HG02943 (cell line): ENCODE results near the gene ANAPC15.

Experiments used
- ATAC-seq: cut with Tn5 transposase; IDR thresholded peaks from one replicate; pipeline ENCODE4 v1.9.1; 2021; ENCODE audit warnings: mild to moderate bottlenecking, low read depth, moderate library complexity; ENCODE audit not compliant: unreplicated experiment

Gene ANAPC15

GRCh38 chr11:72127923-72128322 is 15.4 kb upstream of the ANAPC15 start:
- ATAC-seq, result no peak

GRCh38 chr11:72125956-72126355 is 13.5 kb upstream of the ANAPC15 start:
- no peak for ATAC-seq

GRCh38 chr11:72124046-72124445 is 11.6 kb upstream of the ANAPC15 start:
- no peak for ATAC-seq

- ATAC-seq, result no peak
Measured at GRCh38 chr11:72123117-72123653, 10.7 kb upstream of the ANAPC15 start.

- no peak for ATAC-seq
Measured at GRCh38 chr11:72122607-72123006, 10.1 kb upstream of the ANAPC15 start.

GRCh38 chr11:72120930-72121329 is 8.4 kb upstream of the ANAPC15 start:
- ATAC-seq, result no peak

- no peak for ATAC-seq
Measured at GRCh38 chr11:72119198-72119597, 6.7 kb upstream of the ANAPC15 start.

- ATAC-seq, result no peak
Measured at GRCh38 chr11:72116019-72116755, 3.7 kb upstream of the ANAPC15 start.

GRCh38 chr11:72114570-72114969 is 2.1 kb upstream of the ANAPC15 start:
- ATAC-seq, result no peak

- no peak for ATAC-seq
Measured at GRCh38 chr11:72112978-72113808, 698 bp upstream of the ANAPC15 start.

GRCh38 chr11:72111300-72112142 is 974 bp downstream of the ANAPC15 start:
- peak; percentile 4 for ATAC-seq

GRCh38 chr11:72105888-72106287 is 6.6 kb downstream of the ANAPC15 start, which contains the start of gene TOMT:
Gene TOMT (plus strand): TSS chr11:72105924. CDS start chr11:72105952, 28 bp downstream.
- no peak for ATAC-seq

GRCh38 chr11:72103754-72104167 is 8.7 kb downstream of the ANAPC15 start:
- no peak for ATAC-seq

GRCh38 chr11:72102946-72103753 is 9.3 kb downstream of the ANAPC15 start, which contains the start of gene LAMTOR1:
Gene LAMTOR1 (minus strand): TSS chr11:72103297. CDS start chr11:72103224, 73 bp downstream.
- peak; percentile 89 for ATAC-seq

GRCh38 chr11:72102631-72102945 is 9.9 kb downstream of the ANAPC15 start:
- no peak for ATAC-seq

GRCh38 chr11:72102162-72102561 is 10.3 kb downstream of the ANAPC15 start:
- no peak for ATAC-seq

GRCh38 chr11:72100462-72100861 is 12.0 kb downstream of the ANAPC15 start:
- ATAC-seq, result no peak

GRCh38 chr11:72100009-72100408 is 12.5 kb downstream of the ANAPC15 start:
- no peak for ATAC-seq

- no peak for ATAC-seq
Measured at GRCh38 chr11:72098741-72099140, 13.8 kb downstream of the ANAPC15 start.

GRCh38 chr11:72091292-72091691 is 21.2 kb downstream of the ANAPC15 start:
- ATAC-seq, result no peak
